ENCODE measurements around the gene ATP4B.

ATP4B gene

GRCh38 chr13:113657851-113658741 lies at the start of gene ATP4B:
ATP4B (minus strand) TSS chr13:113658198; CDS start chr13:113658144, 54 bp downstream.
- no peak for TF ChIP-seq EZH2 (optimal IDR thresholded peaks at IDR 0.05; ENCODE audit: low read depth, low read length)
- no peak for TF ChIP-seq CTCF (IDR thresholded peaks at IDR 0.05; ENCODE audit: low read length)
- no peak for TF ChIP-seq EZH2phosphoT487 (IDR thresholded peaks at IDR 0.05; ENCODE audit: low read length)

GRCh38 chr13:113672002-113672651 lies 14.1 kb upstream of the ATP4B start:
- no peak overlapping the region for H3K27ac ChIP-seq (ENCODE audit: low read length)
- no peak for TF ChIP-seq EZH2 (optimal IDR thresholded peaks at IDR 0.05; ENCODE audit: low read depth, low read length)
- no peak overlapping the region for H3K4me3 ChIP-seq (ENCODE audit: low read length)
- peaks cover 23% of the 10 kb centered on the region for H3K27me3 ChIP-seq (replicated peaks; ENCODE audit: insufficient read depth, low read length)
- no peak overlapping the region for H3K4me2 ChIP-seq (ENCODE audit: low read depth, low read length)
- no peak overlapping the region for H3K9ac ChIP-seq (ENCODE audit: low read length)
- no peak for DNase-seq
- no peaks in the 10 kb centered on the region for H3F3A ChIP-seq (ENCODE audit: insufficient read depth, low read length)
- no peaks in the 10 kb centered on the region for H3K79me2 ChIP-seq (ENCODE audit: low read length)
- no peaks in the 10 kb centered on the region for H4K20me1 ChIP-seq (ENCODE audit: insufficient read depth, low read length)
- no peaks in the 10 kb centered on the region for H3K4me1 ChIP-seq (ENCODE audit: low read length)
- no peak overlapping the region for H2AFZ ChIP-seq (ENCODE audit: low read length)
- H3K9me3 ChIP-seq (replicated peaks; ENCODE audit: insufficient read depth, low read length) = no peaks in the 10 kb centered on the region
- H3K36me3 ChIP-seq (replicated peaks; ENCODE audit: insufficient read depth, low read length) = no peaks in the 10 kb centered on the region
- no peaks in the 10 kb centered on the region for H3K9me2 ChIP-seq (replicated peaks; ENCODE audit: insufficient read depth, low read length)

More at GRCh38 chr13:113657851-113658741, at the start of gene ATP4B:
- Histone ChIP-seq H3K36me3 (replicated peaks; ENCODE audit: insufficient read depth, low read length) (no peaks in the 10 kb centered on the region), H3K9me3 (replicated peaks; ENCODE audit: insufficient read depth, low read length) (no peaks in the 10 kb centered on the region), H3K4me2 (ENCODE audit: low read depth, low read length) (no peak within 1 kb of the TSS), H3K27ac (ENCODE audit: low read length) (no peak within 1 kb of the TSS), H3K4me3 (ENCODE audit: low read length) (no peak within 1 kb of the TSS), H2AFZ (ENCODE audit: low read length) (no peak within 1 kb of the TSS), H3K4me1 (ENCODE audit: low read length) (no peaks in the 10 kb centered on the region), H3F3A (ENCODE audit: insufficient read depth, low read length) (no peaks in the 10 kb centered on the region), H3K9me2 (replicated peaks; ENCODE audit: insufficient read depth, low read length) (no peaks in the 10 kb centered on the region), H3K9ac (ENCODE audit: low read length) (no peak within 1 kb of the TSS), H3K27me3 (replicated peaks; ENCODE audit: insufficient read depth, low read length) (no peaks in the 10 kb centered on the region; the same call in none of the 2 replicates), H3K79me2 (ENCODE audit: low read length) (no peaks in the 10 kb centered on the region), H4K20me1 (ENCODE audit: insufficient read depth, low read length) (no peaks in the 10 kb centered on the region)
- DNase-seq = no peak

- Histone ChIP-seq H3K4me3 (ENCODE audit: low read length) (no peak overlapping the region), H2AFZ (ENCODE audit: low read length) (no peak overlapping the region), H4K20me1 (ENCODE audit: insufficient read depth, low read length) (no peaks in the 10 kb centered on the region), H3K9ac (ENCODE audit: low read length) (no peak overlapping the region), H3K36me3 (replicated peaks; ENCODE audit: insufficient read depth, low read length) (no peaks in the 10 kb centered on the region), H3K9me3 (replicated peaks; ENCODE audit: insufficient read depth, low read length) (no peaks in the 10 kb centered on the region), H3K79me2 (ENCODE audit: low read length) (no peaks in the 10 kb centered on the region), H3K27me3 (replicated peaks; ENCODE audit: insufficient read depth, low read length) (peaks cover 23% of the 10 kb centered on the region), H3K9me2 (replicated peaks; ENCODE audit: insufficient read depth, low read length) (no peaks in the 10 kb centered on the region), H3K4me2 (ENCODE audit: low read depth, low read length) (no peak overlapping the region), H3K27ac (ENCODE audit: low read length) (no peak overlapping the region), H3K4me1 (ENCODE audit: low read length) (no peaks in the 10 kb centered on the region), H3F3A (ENCODE audit: insufficient read depth, low read length) (no peaks in the 10 kb centered on the region)
- no peak for TF ChIP-seq CTCF (IDR thresholded peaks at IDR 0.05; ENCODE audit: low read length)
- no peak for TF ChIP-seq EZH2 (optimal IDR thresholded peaks at IDR 0.05; ENCODE audit: low read depth, low read length)
- no peak for TF ChIP-seq EZH2phosphoT487 (IDR thresholded peaks at IDR 0.05; ENCODE audit: low read length)
- DNase-seq = no peak
These were observed 13.3 kb upstream of the ATP4B start for GRCh38 chr13:113671066-113672001.

All from MM.1S (cell line).